Spinal cord (tissue), 10 donors: ENCODE measurements around the gene TRAPPC12. TPM values are rescaled to one million over a fixed set of nuclear protein-coding genes. Genes with fewer than 3 reads are reported as not detected.

Experiments used
- DNase-seq, 6 donors: peaks; one replicate each; pipeline versions ENCODE4 v3.0.0 to v3.0.0-alpha.2; 2013 to 2015; ENCODE audit warnings: low spot score in 6 of 6, low read depth in 4 of 6
- H3K27ac ChIP-seq: one replicate; pipeline ENCODE4 v1.5.1; 2013; ENCODE audit warnings: low read depth, low read length, control low read depth
- H3K27me3 ChIP-seq: one replicate; pipeline ENCODE4 v1.6.1; 2013; ENCODE audit warnings: low read length; ENCODE audit not compliant: control insufficient read depth, insufficient read depth
- H3K36me3 ChIP-seq: one replicate; pipeline ENCODE4 v1.6.1; 2013; ENCODE audit warnings: low read length; ENCODE audit not compliant: control insufficient read depth, insufficient read depth
- H3K4me1 ChIP-seq: one replicate; pipeline ENCODE4 v1.6.1; 2013; ENCODE audit warnings: low read length; ENCODE audit not compliant: control insufficient read depth, insufficient read depth
- H3K4me3 ChIP-seq: one replicate; pipeline ENCODE4 v1.5.1; 2013; ENCODE audit warnings: low read depth, low read length, control low read depth
- H3K9me3 ChIP-seq: one replicate; pipeline ENCODE4 v1.6.1; 2013; ENCODE audit warnings: low read length; ENCODE audit not compliant: control insufficient read depth, insufficient read depth
- WGBS: methylation state at CpG from one replicate; pipeline ENCODE4 v1.1.5; 2013; ENCODE audit warnings: missing lambda C conversion rate; ENCODE audit not compliant: insufficient coverage; 5-methylcytosine and 5-hydroxymethylcytosine counted together
- polyA plus RNA-seq, 2 donors: library from polyadenylated mRNA; unstranded; fragments of 120-200 nt; gene quantifications; one replicate each; pipeline ENCODE4 v1.2.1, GENCODE V29; 2013; ENCODE audit not compliant: insufficient read length in 2 of 2
- total RNA-seq, 2 donors: library from RNA; depleted of rRNA in 1 of 2; stranded (reverse); fragments of 120-200 nt in 1 of 2; fragments of >200 nt in 1 of 2; gene quantifications; one replicate each; pipeline versions ENCODE4 v1.2.3 to v1.2.4, GENCODE V29; 2013 to 2014
- donor health status: healthy.

Gene TRAPPC12
- total and polyA plus RNA-seq, 4 donors, result 56.3 to 139 (median 97.7) TPM

DNA sequence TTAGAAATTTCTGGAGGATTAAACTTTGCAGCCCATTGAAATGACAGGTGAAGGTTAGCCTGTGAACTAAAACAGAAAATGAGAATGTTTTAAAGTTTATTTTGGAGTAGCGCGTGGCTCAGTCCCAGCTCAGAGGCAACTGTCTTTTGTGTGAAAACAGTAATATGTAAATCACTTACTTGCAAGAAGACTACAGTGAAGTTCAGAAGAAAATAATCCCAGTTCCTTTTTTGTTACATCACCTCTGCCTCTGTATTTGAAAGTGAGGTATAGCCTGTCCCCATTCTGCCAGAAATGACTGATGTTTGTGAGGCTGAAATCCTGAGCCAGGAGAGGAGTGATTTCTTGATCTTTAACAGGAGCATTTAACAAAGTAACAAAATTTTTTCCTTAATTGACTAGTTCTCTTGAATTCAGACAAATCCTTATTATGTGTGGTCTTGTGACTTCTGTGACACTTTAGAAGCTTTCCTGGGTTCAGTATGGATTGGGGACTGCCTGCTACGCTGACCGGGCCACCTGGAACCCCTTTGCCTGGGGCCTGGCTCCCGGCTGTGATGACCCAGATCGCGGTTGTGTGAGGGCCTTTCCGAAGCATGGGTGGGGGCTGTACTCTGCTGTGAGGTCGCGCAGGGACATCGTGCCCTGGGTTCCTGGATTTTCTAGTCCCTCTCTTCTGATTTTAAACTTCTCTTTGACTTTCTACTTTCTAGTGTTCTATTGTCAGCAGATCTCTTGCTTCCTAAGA lies 24.3 kb downstream of the TRAPPC12 start:
- Histone ChIP-seq H3K4me1 (peaks cover 42% of the 10 kb centered on the region), H3K27ac (peak overlapping the region; percentile 6), H3K36me3 (peaks cover 26% of the 10 kb centered on the region), H3K27me3 (no peaks in the 10 kb centered on the region), H3K9me3 (no peaks in the 10 kb centered on the region), H3K4me3 (no peak overlapping the region)
- WGBS, result 39% methylated on average over 6 of the region's 11 CpGs
- DNase-seq, result no peak

DNA sequence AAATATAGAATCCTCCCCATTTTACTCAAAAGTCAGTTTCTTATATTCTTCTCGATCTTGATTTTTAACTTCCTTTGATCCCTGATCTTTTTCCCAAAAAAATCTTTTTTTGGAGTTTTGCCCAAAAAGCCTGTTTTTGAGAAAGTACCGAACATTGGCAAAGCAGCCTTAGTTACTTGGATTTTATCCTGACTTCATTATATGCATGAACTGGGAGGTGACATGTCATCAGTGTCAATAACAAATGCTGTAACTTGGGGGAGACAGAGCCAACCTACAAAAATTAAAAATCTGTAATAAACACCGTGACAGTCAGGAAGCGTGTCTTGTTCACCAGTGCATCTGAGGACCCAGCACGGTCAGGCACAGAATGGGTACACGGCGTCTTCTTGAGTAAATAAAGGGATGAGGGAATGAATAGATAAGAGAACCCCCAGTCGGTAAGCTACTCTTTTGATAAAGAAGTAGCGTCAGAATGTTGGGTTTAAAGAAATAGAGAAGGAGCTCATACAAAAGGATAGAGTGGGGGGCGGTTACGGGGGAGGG lies 24.9 kb downstream of the TRAPPC12 start:
- peak overlapping the region; percentile 6 for H3K27ac ChIP-seq
- H3K4me3 ChIP-seq, result no peak overlapping the region
- no peaks in the 10 kb centered on the region for H3K27me3 ChIP-seq
- 70% methylated on average over 10 of the region's 11 CpGs for WGBS
- peaks cover 28% of the 10 kb centered on the region for H3K36me3 ChIP-seq
- no peaks in the 10 kb centered on the region for H3K9me3 ChIP-seq
- H3K4me1 ChIP-seq, result peaks cover 36% of the 10 kb centered on the region
- DNase-seq, result peak in 1 of 6 donors; percentile 58

DNA sequence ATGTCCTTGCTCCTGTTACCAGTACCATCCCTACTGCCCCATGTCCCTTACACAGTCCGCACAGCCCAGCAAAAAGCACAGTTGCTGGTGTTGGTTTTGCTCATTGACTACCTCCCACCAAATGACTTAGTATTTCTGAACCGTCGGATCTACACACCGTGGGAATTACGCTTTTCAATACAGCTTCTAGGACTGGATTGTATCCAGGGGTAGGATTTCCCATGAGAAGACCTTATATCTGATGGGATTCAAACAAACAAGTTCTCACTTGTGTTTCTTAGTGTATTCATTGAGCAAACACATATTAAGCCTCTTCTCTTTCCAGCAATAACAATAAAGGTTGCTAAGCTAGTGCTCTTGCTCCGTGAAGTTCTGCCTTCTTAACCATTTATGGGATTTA lies 25.8 kb downstream of the TRAPPC12 start:
- WGBS, result no CpG with 5 or more reads among the region's 6 CpGs
- DNase-seq, result peak in 2 of 6 donors; percentile 53 to 72
- no peaks in the 10 kb centered on the region for H3K9me3 ChIP-seq
- no peak overlapping the region for H3K4me3 ChIP-seq
- H3K27ac ChIP-seq, result peak overlapping the region; percentile 6
- H3K36me3 ChIP-seq, result peaks cover 27% of the 10 kb centered on the region
- no peaks in the 10 kb centered on the region for H3K27me3 ChIP-seq
- peaks cover 27% of the 10 kb centered on the region for H3K4me1 ChIP-seq

DNA sequence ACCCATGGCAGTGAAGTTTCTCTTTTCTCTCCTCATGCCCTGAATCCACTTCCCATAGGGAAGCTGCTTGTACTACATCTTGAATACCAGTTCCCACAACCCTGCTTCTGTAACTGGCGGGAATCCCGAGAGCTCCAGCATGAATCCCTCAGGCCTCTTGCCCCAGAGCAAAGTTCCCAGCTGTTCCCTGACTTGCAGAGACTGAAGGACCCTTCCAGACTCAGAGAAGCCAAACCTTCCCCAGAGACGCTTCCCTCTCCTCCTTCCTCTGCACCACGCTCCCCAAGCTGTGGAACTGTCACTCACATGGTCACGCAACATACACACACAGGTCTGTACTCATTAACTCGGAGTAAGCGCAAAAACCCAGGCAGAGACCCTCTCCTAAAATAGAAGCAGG lies 26.4 kb downstream of the TRAPPC12 start:
- H3K27me3 ChIP-seq, result no peaks in the 10 kb centered on the region

GRCh38 chr2:3406501-3406900 lies 27.0 kb downstream of the TRAPPC12 start:
- no CpG with 5 or more reads among the region's 3 CpGs for WGBS
- H3K36me3 ChIP-seq, result peaks cover 17% of the 10 kb centered on the region
- H3K27me3 ChIP-seq, result no peaks in the 10 kb centered on the region
- H3K4me1 ChIP-seq, result peaks cover 18% of the 10 kb centered on the region
- H3K9me3 ChIP-seq, result no peaks in the 10 kb centered on the region
- DNase-seq, result no peak
- H3K27ac ChIP-seq, result no peak overlapping the region
- H3K4me3 ChIP-seq, result no peak overlapping the region

More for the DNA sequence above, 26.4 kb downstream of the TRAPPC12 start:
- H3K4me3 ChIP-seq, result no peak overlapping the region
- H3K9me3 ChIP-seq, result no peaks in the 10 kb centered on the region
- peak in 1 of 6 donors; percentile 20 for DNase-seq
- 60% methylated on average over 4 of the region's 7 CpGs for WGBS
- H3K36me3 ChIP-seq, result peaks cover 22% of the 10 kb centered on the region
- peak overlapping the region; percentile 6 for H3K27ac ChIP-seq
- peaks cover 21% of the 10 kb centered on the region for H3K4me1 ChIP-seq

- no peaks in the 10 kb centered on the region for H3K27me3 ChIP-seq
- WGBS, result 99% methylated on average over 13 of the region's 13 CpGs
- H3K4me1 ChIP-seq, result peaks cover 18% of the 10 kb centered on the region
- no peak overlapping the region for H3K27ac ChIP-seq
- peaks cover 10% of the 10 kb centered on the region for H3K36me3 ChIP-seq
- DNase-seq, result no peak
- H3K9me3 ChIP-seq, result no peaks in the 10 kb centered on the region
- H3K4me3 ChIP-seq, result no peak overlapping the region
Measured at GRCh38 chr2:3408781-3409180, 29.3 kb downstream of the TRAPPC12 start.

DNA sequence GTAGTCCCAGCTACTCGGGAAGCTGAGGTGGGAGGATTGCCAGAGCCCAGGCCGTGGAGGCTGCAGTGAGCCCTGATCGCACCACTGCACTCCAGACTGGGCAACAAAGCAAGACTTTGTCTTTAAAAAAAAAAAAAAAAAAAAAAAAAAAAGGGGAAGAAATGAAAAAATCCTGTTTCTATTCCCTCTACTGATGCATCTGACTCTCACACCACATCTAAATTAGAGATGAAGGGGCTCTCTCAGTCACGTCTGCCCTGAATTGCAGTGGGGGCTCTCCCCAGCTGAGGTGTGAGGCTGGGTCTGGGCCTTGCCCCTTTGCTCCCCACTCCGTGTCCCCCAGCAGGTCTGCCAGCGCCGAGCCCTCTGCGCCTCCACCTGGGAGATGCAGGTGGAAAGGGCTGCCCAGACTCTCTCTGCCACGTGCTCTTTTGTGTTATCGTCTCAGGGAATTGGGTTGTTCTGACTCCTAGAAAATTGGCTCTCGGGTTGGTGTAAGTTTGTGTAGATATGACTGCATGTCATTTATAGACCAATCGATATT lies 30.2 kb downstream of the TRAPPC12 start:
- WGBS, result 92% methylated on average over 2 of the region's 12 CpGs
- Histone ChIP-seq H3K4me1 (peaks cover 11% of the 10 kb centered on the region), H3K9me3 (no peaks in the 10 kb centered on the region), H3K27ac (no peak overlapping the region), H3K27me3 (no peaks in the 10 kb centered on the region), H3K36me3 (peaks cover 12% of the 10 kb centered on the region), H3K4me3 (no peak overlapping the region)
- DNase-seq, result no peak

- 72% methylated on average over 2 of the region's 3 CpGs for WGBS
Measured at GRCh38 chr2:3411103-3411502, 31.6 kb downstream of the TRAPPC12 start.

GRCh38 chr2:3413697-3414096 lies 34.2 kb downstream of the TRAPPC12 start:
- H3K4me1 ChIP-seq, result peaks cover 2% of the 10 kb centered on the region

More at GRCh38 chr2:3411103-3411502, 31.6 kb downstream of the TRAPPC12 start:
- no peak overlapping the region for H3K4me3 ChIP-seq
- no peaks in the 10 kb centered on the region for H3K9me3 ChIP-seq
- H3K27ac ChIP-seq, result no peak overlapping the region
- H3K4me1 ChIP-seq, result peaks cover under 1% of the 10 kb centered on the region
- no peaks in the 10 kb centered on the region for H3K27me3 ChIP-seq
- no peak for DNase-seq
- H3K36me3 ChIP-seq, result peaks cover 16% of the 10 kb centered on the region

More at GRCh38 chr2:3413697-3414096, 34.2 kb downstream of the TRAPPC12 start:
- no peak overlapping the region for H3K4me3 ChIP-seq
- no peaks in the 10 kb centered on the region for H3K9me3 ChIP-seq
- H3K27ac ChIP-seq, result no peak overlapping the region
- WGBS, result 53% methylated on average over 2 of the region's 4 CpGs
- no peaks in the 10 kb centered on the region for H3K27me3 ChIP-seq
- DNase-seq, result peak in 2 of 6 donors; percentile 28 to 52
- H3K36me3 ChIP-seq, result peaks cover 30% of the 10 kb centered on the region
